ENCODE results near the gene FMN2.

FMN2 gene

DNA sequence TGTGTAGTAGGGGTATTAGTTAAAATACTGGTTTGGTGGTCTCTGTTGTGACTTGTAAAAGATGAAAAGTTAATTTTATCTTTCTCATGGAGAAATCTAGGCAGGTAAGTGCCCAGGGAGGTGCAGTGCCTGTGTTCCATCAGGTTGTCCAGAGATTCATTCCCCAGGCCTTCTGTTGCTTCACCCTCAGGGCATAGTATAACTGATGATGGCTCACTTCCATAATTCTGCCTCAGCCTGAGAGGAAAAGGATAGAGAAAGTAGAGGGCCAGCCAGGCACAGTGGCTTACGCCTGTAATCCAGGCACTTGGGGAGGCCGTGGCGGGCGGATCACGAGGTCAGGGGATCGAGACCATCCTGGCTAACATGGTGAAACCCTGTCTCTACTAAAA is 153.9 kb downstream of the FMN2 start:
- no peak overlapping the region for H3K27ac ChIP-seq (ENCODE audit: extremely low read depth, low read depth, low read length)
- ChIA-PET POLR2A (no interaction called here), CTCF (no interaction called here)
- TF ChIP-seq ZNF274 (IDR thresholded peaks at IDR 0.05; ENCODE audit: low read length) (no peak), ZNF274 (tag by site-specific recombination; IDR thresholded peaks at IDR 0.05; ENCODE audit: borderline replicate concordance) (no peak), ZBTB20 (tag by site-specific recombination; IDR thresholded peaks at IDR 0.05) (no peak), ZNF426 (tag by site-specific recombination; IDR thresholded peaks at IDR 0.05) (no peak), ZNF121 (tag by site-specific recombination; IDR thresholded peaks at IDR 0.05) (no peak), GLIS2 (tag by site-specific recombination; IDR thresholded peaks at IDR 0.05) (no peak), WT1 (tag by site-specific recombination; IDR thresholded peaks at IDR 0.05) (no peak), ZNF776 (tag by site-specific recombination; IDR thresholded peaks at IDR 0.05; ENCODE audit: borderline replicate concordance) (no peak), OSR2 (tag by site-specific recombination; IDR thresholded peaks at IDR 0.05) (no peak), ZNF558 (tag by site-specific recombination; IDR thresholded peaks at IDR 0.05) (no peak), SCRT2 (tag by site-specific recombination; IDR thresholded peaks at IDR 0.05) (no peak), GLI2 (tag by site-specific recombination; IDR thresholded peaks at IDR 0.05; ENCODE audit: borderline replicate concordance, low read depth) (no peak), ZNF37A (tag by site-specific recombination; IDR thresholded peaks at IDR 0.05) (no peak), ZNF548 (tag by site-specific recombination; IDR thresholded peaks at IDR 0.05) (no peak), ZNF184 (tag by site-specific recombination; IDR thresholded peaks at IDR 0.05) (no peak), ZBTB1 (tag by site-specific recombination; IDR thresholded peaks at IDR 0.05) (no peak)
- TF ChIP-seq, protein P1, sequence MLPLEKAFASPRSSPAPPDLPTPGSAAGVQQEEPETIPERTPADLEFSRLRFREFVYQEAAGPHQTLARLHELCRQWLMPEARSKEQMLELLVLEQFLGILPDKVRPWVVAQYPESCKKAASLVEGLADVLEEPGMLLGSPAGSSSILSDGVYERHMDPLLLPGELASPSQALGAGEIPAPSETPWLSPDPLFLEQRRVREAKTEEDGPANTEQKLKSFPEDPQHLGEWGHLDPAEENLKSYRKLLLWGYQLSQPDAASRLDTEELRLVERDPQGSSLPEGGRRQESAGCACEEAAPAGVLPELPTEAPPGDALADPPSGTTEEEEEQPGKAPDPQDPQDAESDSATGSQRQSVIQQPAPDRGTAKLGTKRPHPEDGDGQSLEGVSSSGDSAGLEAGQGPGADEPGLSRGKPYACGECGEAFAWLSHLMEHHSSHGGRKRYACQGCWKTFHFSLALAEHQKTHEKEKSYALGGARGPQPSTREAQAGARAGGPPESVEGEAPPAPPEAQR (tag by site-specific recombination; IDR thresholded peaks at IDR 0.05) = no peak
- TF ChIP-seq, protein P2, sequence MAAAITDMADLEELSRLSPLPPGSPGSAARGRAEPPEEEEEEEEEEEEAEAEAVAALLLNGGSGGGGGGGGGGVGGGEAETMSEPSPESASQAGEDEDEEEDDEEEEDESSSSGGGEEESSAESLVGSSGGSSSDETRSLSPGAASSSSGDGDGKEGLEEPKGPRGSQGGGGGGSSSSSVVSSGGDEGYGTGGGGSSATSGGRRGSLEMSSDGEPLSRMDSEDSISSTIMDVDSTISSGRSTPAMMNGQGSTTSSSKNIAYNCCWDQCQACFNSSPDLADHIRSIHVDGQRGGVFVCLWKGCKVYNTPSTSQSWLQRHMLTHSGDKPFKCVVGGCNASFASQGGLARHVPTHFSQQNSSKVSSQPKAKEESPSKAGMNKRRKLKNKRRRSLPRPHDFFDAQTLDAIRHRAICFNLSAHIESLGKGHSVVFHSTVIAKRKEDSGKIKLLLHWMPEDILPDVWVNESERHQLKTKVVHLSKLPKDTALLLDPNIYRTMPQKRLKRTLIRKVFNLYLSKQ (tag by site-specific recombination; IDR thresholded peaks at IDR 0.05; ENCODE audit: borderline replicate concordance) = no peak
- TF ChIP-seq, protein P3, sequence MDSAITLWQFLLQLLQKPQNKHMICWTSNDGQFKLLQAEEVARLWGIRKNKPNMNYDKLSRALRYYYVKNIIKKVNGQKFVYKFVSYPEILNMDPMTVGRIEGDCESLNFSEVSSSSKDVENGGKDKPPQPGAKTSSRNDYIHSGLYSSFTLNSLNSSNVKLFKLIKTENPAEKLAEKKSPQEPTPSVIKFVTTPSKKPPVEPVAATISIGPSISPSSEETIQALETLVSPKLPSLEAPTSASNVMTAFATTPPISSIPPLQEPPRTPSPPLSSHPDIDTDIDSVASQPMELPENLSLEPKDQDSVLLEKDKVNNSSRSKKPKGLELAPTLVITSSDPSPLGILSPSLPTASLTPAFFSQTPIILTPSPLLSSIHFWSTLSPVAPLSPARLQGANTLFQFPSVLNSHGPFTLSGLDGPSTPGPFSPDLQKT (IDR thresholded peaks at IDR 0.05; ENCODE audit: borderline replicate concordance, low read depth, low read length) = no peak
- TF ChIP-seq, protein P4, sequence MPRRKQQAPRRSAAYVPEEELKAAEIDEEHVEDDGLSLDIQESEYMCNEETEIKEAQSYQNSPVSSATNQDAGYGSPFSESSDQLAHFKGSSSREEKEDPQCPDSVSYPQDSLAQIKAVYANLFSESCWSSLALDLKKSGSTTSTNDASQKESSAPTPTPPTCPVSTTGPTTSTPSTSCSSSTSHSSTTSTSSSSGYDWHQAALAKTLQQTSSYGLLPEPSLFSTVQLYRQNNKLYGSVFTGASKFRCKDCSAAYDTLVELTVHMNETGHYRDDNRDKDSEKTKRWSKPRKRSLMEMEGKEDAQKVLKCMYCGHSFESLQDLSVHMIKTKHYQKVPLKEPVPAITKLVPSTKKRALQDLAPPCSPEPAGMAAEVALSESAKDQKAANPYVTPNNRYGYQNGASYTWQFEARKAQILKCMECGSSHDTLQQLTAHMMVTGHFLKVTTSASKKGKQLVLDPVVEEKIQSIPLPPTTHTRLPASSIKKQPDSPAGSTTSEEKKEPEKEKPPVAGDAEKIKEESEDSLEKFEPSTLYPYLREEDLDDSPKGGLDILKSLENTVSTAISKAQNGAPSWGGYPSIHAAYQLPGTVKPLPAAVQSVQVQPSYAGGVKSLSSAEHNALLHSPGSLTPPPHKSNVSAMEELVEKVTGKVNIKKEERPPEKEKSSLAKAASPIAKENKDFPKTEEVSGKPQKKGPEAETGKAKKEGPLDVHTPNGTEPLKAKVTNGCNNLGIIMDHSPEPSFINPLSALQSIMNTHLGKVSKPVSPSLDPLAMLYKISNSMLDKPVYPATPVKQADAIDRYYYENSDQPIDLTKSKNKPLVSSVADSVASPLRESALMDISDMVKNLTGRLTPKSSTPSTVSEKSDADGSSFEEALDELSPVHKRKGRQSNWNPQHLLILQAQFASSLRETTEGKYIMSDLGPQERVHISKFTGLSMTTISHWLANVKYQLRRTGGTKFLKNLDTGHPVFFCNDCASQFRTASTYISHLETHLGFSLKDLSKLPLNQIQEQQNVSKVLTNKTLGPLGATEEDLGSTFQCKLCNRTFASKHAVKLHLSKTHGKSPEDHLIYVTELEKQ (tag by site-specific recombination; IDR thresholded peaks at IDR 0.05; ENCODE audit: borderline replicate concordance) = no peak
- H3K4me3 ChIP-seq (ENCODE audit: low read depth, low read length) = no peak overlapping the region
- H3K4me1 ChIP-seq (ENCODE audit: control insufficient read depth, insufficient read depth, low read length) = peaks cover 16% of the 10 kb centered on the region
- H3K36me3 ChIP-seq (ENCODE audit: control insufficient read depth in 2 of 2, insufficient read depth in 1 of 2, low read length in 2 of 2) = no peaks in the 10 kb centered on the region
- H3K9me3 ChIP-seq (ENCODE audit: control insufficient read depth, insufficient read depth, low read depth, low read length) = no peaks in the 10 kb centered on the region

DNA sequence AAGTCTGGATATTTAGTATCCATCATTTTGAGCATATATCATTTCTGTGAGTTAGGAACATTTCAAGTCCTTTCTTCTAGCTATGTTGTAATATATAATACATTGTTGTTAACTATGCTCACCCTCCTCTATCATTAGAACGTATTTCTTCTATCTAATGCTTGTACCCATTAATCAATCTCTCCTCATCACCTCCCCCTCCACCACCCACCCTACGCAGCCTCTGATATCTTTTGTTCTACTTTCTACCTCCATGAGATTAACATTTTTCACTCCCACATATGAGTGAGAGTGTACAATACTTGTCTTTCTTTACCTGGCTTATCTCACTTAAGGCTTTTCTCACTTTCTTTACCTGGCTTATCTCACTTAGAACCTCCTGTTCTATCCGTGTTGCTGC is 156.2 kb downstream of the FMN2 start:
- peaks cover 9% of the 10 kb centered on the region for H3K4me1 ChIP-seq (ENCODE audit: control insufficient read depth, insufficient read depth, low read length)
- H3K9me3 ChIP-seq (ENCODE audit: control insufficient read depth, insufficient read depth, low read depth, low read length) = no peaks in the 10 kb centered on the region
- ChIA-PET CTCF (no interaction called here), POLR2A (no interaction called here)
- TF ChIP-seq, protein P4 (tag by site-specific recombination; IDR thresholded peaks at IDR 0.05; ENCODE audit: borderline replicate concordance) = no peak
- no peak for TF ChIP-seq ZNF558 (tag by site-specific recombination; IDR thresholded peaks at IDR 0.05)
- peak; percentile 69 for TF ChIP-seq EGR2 (tag by site-specific recombination; IDR thresholded peaks at IDR 0.05; ENCODE audit: low read depth)
- no peak overlapping the region for H3K27ac ChIP-seq (ENCODE audit: extremely low read depth, low read depth, low read length)
- no peaks in the 10 kb centered on the region for H3K36me3 ChIP-seq (ENCODE audit: control insufficient read depth in 2 of 2, insufficient read depth in 1 of 2, low read length in 2 of 2)
- H3K4me3 ChIP-seq (ENCODE audit: low read depth, low read length) = no peak overlapping the region
